NCI-H1930 (cell line): ENCODE data around the gene PDE7B.
A peak's percentile ranks its signal among the peaks of the same experiment; 100 is the strongest.
"Not testable (repeated sequence)": the region's sequence is repeated elsewhere in the genome, so short reads cannot be mapped to it uniquely, and the experiment has no call there.

Experiments used
- DNase-seq, 2 experiments: peaks; one replicate each; lab custom pipeline; 2025; lab: John Stamatoyannopoulos, UW

PDE7B gene

DNA sequence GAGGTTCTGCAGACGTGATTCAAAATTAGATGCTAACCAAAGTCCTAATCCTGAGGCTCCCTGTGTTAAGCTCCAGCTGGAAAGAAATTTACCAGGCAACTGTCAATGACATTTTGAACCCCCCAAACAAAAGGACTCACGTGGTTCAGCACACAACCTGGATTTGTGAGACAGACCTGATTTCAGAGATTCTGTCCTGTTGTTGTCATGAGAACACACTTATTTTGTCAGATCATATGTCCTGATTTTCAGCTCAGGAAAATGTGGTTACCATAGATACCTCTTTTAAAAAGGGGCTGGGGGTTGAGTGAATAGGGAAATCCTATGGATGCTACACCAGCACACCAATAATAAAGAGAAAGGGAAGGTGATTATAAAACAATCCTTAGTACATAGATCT lies 337.0 kb downstream of the PDE7B start:
- no peak for DNase-seq

DNA sequence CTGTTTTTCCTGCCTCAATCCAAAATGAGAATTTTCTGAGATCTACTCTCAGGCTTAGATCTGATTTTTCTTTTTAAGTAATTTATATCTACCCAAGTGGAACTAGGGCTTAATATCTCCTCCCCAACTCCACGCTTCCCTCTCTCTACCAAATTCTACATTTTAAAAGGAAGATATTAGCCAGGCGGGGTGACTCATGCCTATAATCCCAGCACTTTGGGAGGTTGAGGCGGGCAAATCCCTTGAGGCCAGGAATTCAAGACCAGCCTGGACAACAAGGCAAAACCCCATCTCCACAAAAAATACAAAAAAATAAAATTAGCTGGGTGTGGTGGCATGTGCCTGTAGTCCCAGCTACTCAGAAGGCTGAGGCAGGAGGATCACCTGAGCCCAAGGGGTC lies 337.6 kb downstream of the PDE7B start:
- DNase-seq, result no peak

DNA sequence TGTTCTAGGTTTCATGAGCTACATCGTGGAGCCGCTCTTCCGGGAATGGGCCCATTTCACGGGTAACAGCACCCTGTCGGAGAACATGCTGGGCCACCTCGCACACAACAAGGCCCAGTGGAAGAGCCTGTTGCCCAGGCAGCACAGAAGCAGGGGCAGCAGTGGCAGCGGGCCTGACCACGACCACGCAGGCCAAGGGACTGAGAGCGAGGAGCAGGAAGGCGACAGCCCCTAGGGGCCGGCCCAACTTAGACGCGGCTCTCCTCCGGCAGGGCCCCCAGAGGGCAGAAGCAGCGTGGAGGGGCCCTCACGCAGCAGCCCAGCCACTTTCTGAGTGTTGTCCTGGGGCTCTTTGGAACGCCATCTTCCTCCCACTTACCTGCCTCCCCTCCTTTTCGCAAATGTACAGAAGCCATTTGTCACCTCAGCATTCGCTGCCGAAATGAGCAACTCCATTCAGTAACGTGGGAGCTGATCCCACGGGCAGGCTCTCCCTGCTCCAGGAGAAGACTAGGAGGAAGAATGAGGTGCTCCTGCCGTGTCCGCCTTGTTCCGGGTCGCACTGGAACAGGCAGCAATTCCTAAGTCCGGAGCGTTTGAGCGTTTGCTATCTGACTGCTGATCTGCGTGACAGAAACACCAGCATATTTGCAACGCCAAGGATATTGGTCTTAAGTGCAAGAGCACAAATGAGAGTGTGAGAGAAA lies 340.3 kb downstream of the PDE7B start:
- no peak for DNase-seq

DNA sequence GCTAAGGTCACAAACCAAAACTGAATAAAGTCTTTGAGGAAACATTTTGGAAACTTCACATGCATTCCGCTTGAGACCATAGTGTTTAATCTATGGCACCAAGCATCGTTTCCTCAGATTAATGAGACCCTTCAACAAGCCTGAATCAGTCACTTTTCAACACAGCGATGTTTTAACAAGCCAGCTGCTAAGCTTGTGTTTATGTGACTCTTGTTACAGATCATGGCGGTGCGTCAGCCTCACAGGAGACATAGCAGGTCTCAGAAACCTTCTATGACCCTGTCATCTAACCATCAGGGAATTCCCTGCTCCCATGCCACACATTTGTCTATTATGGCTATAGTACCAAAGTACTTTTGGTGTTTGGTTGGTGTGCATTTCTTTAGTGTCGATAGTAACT lies 341.4 kb downstream of the PDE7B start:
- DNase-seq, result no peak

DNA sequence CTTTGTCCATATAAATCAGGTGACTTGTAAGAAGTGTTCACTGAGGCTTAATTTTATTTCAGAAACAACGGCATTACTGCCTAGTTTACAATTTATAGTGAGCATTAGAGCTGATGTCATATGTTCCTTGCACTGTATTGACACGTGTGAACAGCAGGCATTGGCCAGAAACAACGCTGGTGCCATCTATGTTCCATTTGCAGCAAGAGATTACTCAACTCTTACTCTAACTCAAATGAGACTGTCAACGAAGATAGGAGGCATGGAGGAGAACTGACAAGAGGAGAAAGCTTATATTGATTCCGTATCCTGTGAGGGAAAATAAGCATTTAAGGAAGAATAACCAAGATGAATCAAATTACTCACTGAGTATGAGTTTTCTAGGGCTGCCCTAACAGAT lies 350.2 kb downstream of the PDE7B start:
- no peak for DNase-seq

DNA sequence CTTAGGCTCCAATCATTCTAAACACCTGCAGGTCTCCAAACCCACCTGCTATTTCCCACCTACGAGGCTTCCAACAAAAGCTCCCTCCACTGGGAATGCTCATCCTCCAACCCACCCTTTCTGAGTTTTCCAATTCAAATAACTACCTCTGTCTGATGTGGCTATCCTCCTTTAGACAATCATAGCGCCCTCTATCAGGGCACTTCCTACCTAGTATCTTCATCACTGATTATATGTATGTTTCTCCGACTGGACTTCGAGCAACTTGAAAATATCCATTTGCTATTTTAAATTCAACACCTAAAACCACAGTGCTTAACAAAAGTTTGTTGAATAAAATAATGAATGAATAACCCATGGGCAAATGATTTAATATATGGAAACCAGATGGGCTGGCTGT lies 357.3 kb downstream of the PDE7B start:
- no peak for DNase-seq

DNA sequence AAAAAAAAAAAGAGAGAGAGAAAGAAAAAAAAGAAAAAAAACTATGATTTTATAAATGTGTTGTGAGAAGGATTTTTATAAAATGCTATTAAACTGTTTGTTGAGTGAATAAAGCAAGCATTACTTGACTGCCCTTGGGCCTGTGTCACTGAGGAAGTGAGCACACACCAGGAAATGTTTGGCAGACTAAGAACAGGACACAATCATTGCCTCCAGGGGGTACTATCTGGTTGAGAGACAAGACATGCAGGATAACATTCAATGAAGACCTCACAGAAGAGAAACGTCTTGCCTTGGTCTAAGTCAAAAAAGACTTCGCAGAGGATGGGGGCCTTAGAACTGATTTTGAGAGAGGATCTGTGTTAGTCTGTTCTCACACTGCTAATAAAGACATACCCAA lies 358.0 kb downstream of the PDE7B start:
- DNase-seq, result no peak

DNA sequence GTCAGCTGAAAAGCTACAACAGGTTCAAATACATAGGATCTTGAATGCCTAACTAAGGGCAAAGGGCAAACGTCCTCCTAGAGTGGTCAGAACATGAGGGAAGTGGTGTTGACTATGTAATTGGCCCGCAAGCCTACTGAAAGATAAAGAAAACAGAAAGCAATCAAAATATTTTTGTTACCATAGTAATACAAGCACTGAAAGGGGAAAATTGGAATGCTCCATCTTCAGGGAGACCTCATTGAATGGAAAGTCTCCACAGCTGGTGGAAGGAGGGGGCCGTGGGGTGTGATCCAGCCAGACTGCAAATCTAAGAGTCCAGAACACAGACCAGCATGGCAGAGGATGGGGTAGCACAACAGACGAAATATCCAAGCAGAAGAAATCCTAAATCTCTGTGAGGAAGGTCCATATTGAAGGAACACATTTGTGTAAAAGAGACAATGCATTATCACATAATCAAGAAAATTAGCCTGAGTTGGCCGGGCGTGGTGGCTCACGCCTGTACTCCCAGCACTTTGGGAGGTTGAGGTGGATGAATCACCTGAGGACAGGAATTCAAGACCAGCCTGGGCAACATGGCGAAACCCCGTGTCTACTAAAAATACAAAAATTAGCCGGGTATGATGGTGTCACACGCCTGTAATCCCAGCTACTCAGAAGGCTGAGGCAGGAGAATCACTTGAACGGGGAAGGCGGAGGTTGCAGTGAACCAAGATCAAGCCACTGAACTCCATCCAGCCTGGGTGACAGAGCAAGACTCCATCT lies 359.1 kb downstream of the PDE7B start:
- no peak for DNase-seq

DNA sequence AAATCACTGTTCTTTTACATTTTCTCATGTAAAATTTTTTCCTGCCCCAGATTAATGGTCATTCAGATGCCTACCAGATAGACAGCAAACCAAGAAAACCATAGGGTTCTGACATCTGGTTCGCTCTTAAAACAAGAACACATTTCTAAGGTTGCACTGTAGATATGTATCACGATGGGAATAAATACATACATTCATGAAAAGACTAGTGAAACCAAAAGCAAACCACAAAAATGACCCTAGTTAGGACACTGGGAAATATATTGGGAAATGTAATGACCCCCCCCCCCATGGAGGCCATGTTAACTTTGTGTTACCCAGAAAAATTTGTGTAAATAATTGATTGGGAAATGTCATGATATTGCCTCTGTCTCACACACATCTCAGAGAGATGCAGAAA lies 361.1 kb downstream of the PDE7B start:
- no peak for DNase-seq

DNA sequence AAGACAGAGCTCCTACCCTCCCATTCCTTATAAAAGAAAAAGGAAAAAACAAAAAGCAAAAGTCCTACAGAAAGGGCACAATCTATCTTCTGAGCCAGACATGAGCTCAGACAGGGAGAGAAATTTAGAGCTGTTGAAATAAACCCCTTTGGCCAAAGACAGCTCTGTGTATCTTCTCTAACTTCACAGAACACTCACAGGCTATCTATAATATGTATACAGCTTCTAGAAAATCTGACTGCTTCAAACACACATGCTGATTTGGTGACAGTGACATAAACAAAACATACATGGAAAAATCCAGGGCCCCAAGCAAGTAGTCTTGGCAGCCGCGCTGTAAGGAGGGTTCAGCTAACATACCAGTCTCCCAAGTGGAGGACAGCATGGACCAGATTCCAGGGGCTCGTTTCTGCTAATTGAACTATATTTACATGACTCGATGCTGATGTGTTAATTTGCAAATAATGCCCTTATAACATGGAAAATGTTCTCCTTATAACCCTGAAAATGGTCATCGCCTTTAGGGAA lies 361.6 kb downstream of the PDE7B start:
- DNase-seq, result no peak

DNA sequence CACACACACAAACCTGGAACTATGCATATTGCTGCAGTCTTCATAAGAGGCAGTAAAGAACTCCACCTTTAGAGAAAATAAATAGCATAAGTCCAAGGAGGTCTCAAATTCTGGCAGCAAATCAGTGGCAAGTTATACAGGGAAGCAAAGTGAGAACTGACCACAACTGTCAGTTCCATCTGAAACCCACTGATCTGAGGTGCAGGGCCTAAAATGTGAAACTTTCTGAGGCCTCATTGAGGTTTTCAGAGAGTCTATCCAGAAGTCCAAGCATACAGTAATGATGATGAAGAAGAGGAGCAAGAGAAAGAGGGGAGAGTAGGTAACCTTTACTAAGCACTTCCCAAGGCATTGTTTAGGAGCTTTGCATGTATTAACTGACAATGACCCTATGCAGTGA lies 362.4 kb downstream of the PDE7B start:
- DNase-seq, result no peak

DNA sequence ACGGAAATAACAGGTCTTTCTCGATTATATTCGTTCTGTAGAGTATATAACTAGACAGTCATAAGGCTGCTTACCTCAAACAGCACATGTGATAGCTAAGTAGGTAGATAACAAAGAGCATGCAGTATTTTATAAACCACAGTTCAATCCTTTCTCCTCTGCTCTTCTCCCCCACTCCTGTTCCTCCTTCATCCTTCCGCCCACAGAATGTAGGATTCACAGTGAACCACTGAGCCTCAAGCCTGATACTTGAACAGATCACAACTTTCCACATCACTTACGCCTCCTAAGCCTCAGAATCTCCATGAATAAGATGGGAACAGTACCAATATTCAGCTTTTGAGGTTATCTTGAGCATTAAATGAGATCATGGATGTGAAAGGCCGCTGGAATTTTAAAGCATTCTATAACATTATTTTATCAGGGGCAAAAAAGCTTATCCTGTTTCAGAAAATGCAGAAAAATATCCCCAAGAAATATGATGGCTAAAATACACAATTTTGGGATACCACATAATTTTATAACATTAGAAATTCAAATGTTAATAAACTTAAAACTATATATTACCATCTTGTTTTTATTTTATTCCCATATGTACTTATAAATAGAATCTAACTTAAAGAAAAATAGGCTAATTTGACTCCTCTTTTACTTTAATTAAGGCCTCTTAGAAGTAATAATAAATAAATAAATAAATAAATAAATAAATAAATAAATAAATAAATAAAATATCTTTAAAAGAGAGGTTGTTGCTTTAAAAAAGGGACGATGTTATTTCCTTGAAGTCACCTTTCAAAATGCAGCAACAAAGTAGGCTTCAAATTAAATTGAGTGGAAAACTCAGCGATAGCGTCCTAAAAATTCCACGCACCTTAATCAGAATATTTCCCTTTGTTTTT lies 365.3 kb downstream of the PDE7B start:
- DNase-seq, result no peak

DNA sequence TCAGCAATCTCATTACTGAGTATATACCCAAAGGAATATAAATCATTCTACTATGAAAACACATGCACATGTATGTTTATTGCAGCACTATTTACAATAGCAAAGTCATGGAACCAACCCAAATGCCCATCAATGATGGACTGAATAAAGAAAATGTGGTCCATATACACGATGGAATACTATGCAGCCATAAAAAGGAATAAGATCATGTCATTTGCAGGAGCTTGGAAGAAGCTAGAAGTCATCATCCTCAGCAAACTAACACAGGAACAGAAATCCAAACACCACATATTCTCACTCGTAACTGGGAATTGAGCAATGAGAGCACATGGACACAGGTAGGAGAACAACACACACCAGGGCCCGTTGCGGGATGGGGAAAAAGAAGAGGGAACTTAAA lies 373.5 kb downstream of the PDE7B start:
- not testable (repeated sequence) for DNase-seq

DNA sequence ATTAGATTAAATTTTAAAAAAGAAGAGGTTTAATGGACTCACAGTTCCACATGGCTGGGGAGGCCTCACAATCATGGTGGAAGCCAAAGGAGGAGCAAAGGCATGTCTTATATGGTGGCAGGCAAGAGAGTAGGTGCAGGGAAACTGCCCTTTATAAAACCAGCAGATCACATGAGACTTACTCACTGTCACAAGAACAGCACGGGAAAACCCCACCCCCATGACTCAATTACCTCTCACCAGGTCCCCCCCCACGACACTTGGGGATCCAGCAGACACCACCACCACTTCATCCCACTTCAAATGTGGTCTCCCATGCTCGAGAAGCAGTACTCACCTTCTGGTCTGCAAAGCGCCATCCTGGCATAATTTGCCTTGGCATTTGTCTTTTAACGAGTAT lies 374.0 kb downstream of the PDE7B start:
- DNase-seq, result no peak

DNA sequence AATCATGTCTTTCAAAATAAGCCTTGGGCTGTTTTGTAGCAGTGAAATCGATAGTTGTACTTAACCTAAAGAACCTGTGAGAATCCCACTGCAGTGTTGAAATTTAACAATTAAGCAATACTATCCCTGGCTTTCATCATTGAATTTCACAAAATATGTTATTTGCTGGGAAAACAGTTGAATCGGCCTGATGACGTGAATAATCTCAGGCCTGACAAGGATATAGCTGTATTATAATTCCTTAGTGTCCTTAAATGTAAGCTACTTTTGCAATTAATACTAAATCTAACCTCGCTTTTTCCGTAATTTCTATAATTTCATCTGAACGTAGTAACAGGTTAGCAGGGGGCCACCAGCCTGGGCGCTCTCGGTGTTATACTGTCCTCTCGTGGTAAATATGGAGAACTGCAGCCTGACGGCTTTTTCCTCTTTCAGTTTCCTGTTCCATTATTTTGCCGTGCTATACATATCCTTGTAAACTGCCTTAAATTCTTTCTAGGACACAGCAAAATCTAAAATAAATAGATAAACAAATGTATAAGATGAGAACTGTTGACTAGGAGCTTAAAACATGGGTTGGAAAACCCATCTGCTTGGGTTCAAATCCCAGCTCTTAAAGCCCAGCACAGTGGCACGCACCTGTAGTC lies 374.6 kb downstream of the PDE7B start:
- DNase-seq, result peak in 1 of 2 experiments; percentile 29

DNA sequence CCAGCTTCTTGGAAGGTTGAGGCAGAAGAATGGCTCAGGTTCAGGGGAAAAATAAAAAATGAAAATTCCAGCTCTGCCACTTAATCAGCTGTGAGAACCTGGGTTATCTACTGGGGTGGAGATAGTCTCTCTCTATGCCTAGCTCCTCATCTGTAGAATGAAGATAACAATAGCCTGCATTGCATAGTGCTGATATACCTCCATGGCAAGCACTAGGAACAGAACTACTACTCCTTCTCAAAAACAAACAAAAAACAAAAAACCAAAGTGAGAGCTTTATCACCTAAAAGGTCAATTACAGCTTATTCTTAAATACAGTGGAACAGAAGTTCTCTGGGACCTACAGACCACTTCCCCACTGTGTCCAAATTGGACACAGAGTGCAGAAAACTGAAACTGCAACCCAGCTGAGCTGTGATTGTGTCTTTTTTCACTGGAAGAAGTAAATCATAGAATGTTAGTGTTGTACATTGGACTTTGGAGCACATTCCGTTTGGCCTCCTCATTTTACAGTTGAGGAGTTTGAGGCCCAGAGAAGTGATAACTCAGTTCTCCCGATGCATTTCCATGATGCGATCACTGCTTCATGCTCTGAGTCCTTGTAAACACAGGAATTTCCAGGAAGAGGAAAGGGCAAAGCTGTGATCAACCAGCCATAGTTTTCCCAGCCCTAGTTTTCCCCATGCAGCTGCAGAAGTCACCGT lies 375.3 kb downstream of the PDE7B start:
- no peak for DNase-seq

DNA sequence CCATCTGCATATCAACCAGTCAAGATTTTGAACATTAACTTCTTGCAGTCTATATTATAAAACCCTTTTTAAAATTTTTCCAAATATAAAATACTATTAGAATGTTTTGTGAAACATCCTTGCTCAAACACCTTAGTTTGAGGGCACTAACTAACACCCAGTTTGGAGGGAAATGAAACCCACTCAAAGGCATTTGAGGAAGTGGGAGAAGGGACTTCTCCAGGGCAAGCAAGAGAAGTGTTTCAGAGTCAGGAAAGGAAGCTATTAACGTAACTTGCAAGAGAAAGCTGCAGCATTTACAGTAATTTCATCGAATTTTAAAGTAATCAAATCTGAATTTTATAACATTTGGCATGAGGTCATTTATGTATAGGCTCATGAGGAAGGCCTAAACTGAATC lies 377.3 kb downstream of the PDE7B start:
- DNase-seq, result no peak

DNA sequence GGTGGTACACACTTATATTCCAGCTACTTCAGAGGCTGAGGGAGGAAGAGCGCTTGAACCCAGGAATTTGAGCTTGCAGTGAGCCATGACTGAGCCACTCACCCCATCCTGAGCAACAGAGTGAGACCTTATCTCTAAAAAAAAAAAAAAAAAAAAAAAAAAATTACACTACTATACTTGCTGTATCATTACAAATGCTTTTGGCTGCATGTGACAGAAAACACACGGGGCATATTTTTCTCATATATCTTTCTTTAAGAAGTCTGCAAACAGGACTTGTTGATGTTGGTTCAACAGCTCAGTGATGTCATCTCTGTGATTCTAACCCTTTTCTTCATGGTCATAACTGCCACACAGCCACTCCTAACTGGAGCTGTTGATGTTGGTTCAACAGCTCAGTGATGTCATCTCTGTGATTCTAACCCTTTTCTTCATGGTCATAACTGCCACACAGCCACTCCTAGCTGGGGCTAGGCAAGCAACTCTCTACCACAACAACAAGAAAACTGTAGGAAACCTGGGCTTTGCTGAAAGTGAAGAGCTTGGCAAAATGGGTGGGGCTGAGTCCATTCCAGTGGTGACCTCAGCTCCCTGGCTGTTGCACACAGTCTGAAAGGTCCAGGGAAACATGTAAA lies 378.8 kb downstream of the PDE7B start:
- no peak for DNase-seq

DNA sequence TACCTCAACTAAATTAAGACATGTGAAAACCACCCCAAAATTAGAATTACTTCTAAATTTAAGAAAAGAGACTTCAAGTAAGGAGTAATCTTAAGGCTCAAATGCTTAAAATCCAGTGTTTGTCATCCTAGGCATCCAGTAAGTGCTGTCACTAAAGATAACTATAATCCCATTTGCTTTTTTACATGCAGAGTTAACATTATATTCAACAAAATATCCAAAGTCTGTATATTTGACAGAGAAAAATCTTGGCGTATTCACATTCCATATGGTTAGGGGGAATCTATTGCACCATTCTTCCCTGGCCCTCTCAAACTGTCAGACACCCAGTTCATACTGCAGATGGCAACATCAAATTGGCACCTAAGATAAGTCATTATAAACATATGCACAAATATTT lies 381.2 kb downstream of the PDE7B start:
- no peak for DNase-seq

DNA sequence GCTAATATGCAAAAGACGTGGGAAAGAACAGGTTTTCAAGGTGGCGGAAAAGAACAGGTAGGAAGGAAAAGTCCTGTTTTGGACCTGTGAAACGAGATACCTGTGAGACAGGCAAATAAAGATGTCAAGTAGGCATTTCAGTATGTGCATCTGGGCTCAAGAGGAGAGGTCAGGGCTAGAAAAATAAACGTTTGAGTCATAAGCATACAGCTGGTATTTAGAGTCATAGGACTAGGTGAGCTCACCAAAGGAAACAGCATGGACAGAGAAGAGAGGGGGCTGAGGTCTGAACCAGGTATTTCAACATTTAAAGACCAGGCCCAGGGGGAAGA lies 383.7 kb downstream of the PDE7B start:
- DNase-seq, result no peak
